H1 (cell line): ENCODE data around the gene CCL22. TPM values are rescaled to one million over a fixed set of nuclear protein-coding genes. Genes with fewer than 3 reads are reported as not detected.

ENCODE experiments used
- CTCF ChIA-PET: fragments of 300-600 bp; sonication (Branson Sonifier 250); formaldehyde crosslinking; loops from one replicate; lab custom pipeline; 2021; ENCODE audit not compliant: partially characterized antibody; lab: Charles Lee
- POLR2A ChIA-PET: fragments of 300-600 bp; sonication (Branson Sonifier 250); formaldehyde crosslinking; loops from one replicate; lab custom pipeline; 2021; ENCODE audit warnings: inconsistent platforms; ENCODE audit not compliant: partially characterized antibody; lab: Charles Lee
- DNase-seq, 2 experiments: peaks; one replicate each; pipeline versions ENCODE4 v3.0.0 to v3.0.0-alpha.2; 2010 to 2022; ENCODE audit warnings: low spot score in 2 of 2, low read depth in 1 of 2, mixed read lengths in 1 of 2
- FAIRE-seq: peaks from 2 replicates; lab custom pipeline; 2011; peaks lifted over from hg19 to GRCh38; lab: Jason Lieb, UNC
- H2AFZ ChIP-seq: 2 replicates; pipeline ENCODE4 v1.8.1; 2012; ENCODE audit warnings: low read length, inconsistent platforms
- H2AK5ac ChIP-seq: 2 replicates; pipeline ENCODE4 v1.6.1; 2013; ENCODE audit warnings: low read depth, low read length
- H2BK120ac ChIP-seq: replicated peaks from 2 replicates; pipeline ENCODE3; 2013; ENCODE audit warnings: low read depth, low read length, inconsistent platforms
- H2BK12ac ChIP-seq: 2 replicates; pipeline ENCODE4 v1.6.1; 2013; ENCODE audit warnings: low read depth, low read length
- H2BK15ac ChIP-seq: 2 replicates; pipeline ENCODE4 v1.6.1; 2013; ENCODE audit warnings: low read length
- H2BK20ac ChIP-seq: 2 replicates; pipeline ENCODE4 v1.6.1; 2013; ENCODE audit warnings: low read length
- H2BK5ac ChIP-seq: 2 replicates; pipeline ENCODE4 v1.6.1; 2013; ENCODE audit warnings: low read depth, low read length
- H3K14ac ChIP-seq: 2 replicates; pipeline ENCODE4 v1.6.1; 2013; ENCODE audit warnings: inconsistent platforms; ENCODE audit not compliant: insufficient read length
- H3K18ac ChIP-seq: 2 replicates; pipeline ENCODE4 v1.6.1; 2013; ENCODE audit warnings: low read length; ENCODE audit errors: extremely low read depth
- H3K23ac ChIP-seq: 2 replicates; pipeline ENCODE4 v1.6.1; 2013; ENCODE audit warnings: inconsistent platforms; ENCODE audit not compliant: insufficient read length
- H3K23me2 ChIP-seq: 2 replicates; pipeline ENCODE4 v1.6.1; 2013; ENCODE audit warnings: low read depth, low read length
- H3K27ac ChIP-seq: 2 replicates; pipeline ENCODE4 v1.6.1; 2011; ENCODE audit warnings: low read depth, low read length, inconsistent platforms
- H3K27me3 ChIP-seq, 4 experiments: replicated peaks in 1 of 4; 1 replicate in 1 of 4; 2 replicates in 3 of 4; pipeline versions ENCODE4 v1.6.1 to v1.8.1; 2011 to 2013; ENCODE audit warnings: low read length in 3 of 4, mild to moderate bottlenecking in 3 of 4, inconsistent platforms in 2 of 4, mixed read lengths in 2 of 4, moderate library complexity in 1 of 4; ENCODE audit not compliant: control insufficient read depth in 3 of 4, insufficient read depth in 3 of 4; ENCODE audit errors: extremely low read depth in 1 of 4
- H3K36me3 ChIP-seq, 4 experiments: 2 replicates each; pipeline versions ENCODE4 v1.6.1 to v1.8.1; 2011 to 2013; ENCODE audit warnings: mild to moderate bottlenecking in 4 of 4, low read length in 3 of 4, moderate library complexity in 2 of 4, control low read depth in 1 of 4, inconsistent platforms in 1 of 4; ENCODE audit not compliant: insufficient read depth in 4 of 4, control insufficient read depth in 2 of 4
- H3K4ac ChIP-seq: replicated peaks from 2 replicates; pipeline ENCODE3; 2013; ENCODE audit warnings: low read length, low read depth, mixed read lengths, inconsistent platforms; ENCODE audit not compliant: insufficient read length
- H3K4me1 ChIP-seq, 4 experiments: replicated peaks in 1 of 4; 1 replicate in 1 of 4; 2 replicates in 3 of 4; pipeline versions ENCODE4 v1.6.1 to v1.8.1; 2011 to 2013; ENCODE audit warnings: low read length in 3 of 4, inconsistent platforms in 2 of 4, mixed read lengths in 1 of 4; ENCODE audit not compliant: insufficient read depth in 4 of 4, control insufficient read depth in 3 of 4
- H3K4me2 ChIP-seq, 2 experiments: 2 replicates each; pipeline versions ENCODE4 v1.6.1 to v1.8.1; 2011 to 2013; ENCODE audit warnings: low read depth in 2 of 2, low read length in 2 of 2, control low read depth in 1 of 2, inconsistent platforms in 1 of 2, mild to moderate bottlenecking in 1 of 2; ENCODE audit not compliant: insufficient read depth in 1 of 2
- H3K4me3 ChIP-seq, 4 experiments: fragments of 200-600, 300-600 bp in 1 of 4; sonication (generic), shearing (Covaris generic), sonication (Bioruptor Twin) in 1 of 4; 2 replicates each; pipeline versions ENCODE4 v1.5.1 to v1.8.1; 2011 to 2016; ENCODE audit warnings: low read length in 4 of 4, low read depth in 3 of 4, control low read depth in 2 of 4, inconsistent platforms in 2 of 4, mild to moderate bottlenecking in 2 of 4, mixed read lengths in 1 of 4, moderate library complexity in 1 of 4; ENCODE audit not compliant: insufficient read depth in 2 of 4; ENCODE audit errors: extremely low read depth in 1 of 4
- H3K56ac ChIP-seq: replicated peaks from 2 replicates; pipeline ENCODE3; 2013; ENCODE audit warnings: low read depth, mild to moderate bottlenecking, mixed read lengths, low read length, inconsistent platforms; ENCODE audit not compliant: insufficient read length
- H3K79me1 ChIP-seq: 2 replicates; pipeline ENCODE4 v1.6.1; 2013; ENCODE audit warnings: low read depth, low read length, control low read depth
- H3K79me2 ChIP-seq, 2 experiments: 2 replicates each; pipeline versions ENCODE4 v1.6.1 to v1.8.1; 2012 to 2013; ENCODE audit warnings: low read length in 2 of 2, mild to moderate bottlenecking in 2 of 2, inconsistent platforms in 1 of 2; ENCODE audit not compliant: insufficient read depth in 2 of 2, control insufficient read depth in 1 of 2
- H3K9ac ChIP-seq, 4 experiments: replicated peaks in 1 of 4; 1 replicate in 1 of 4; 2 replicates in 3 of 4; pipeline versions ENCODE4 v1.6.1 to v1.8.1; 2011 to 2013; ENCODE audit warnings: low read depth in 3 of 4, low read length in 3 of 4, control low read depth in 2 of 4, mild to moderate bottlenecking in 2 of 4, moderate library complexity in 2 of 4, inconsistent platforms in 1 of 4; ENCODE audit errors: extremely low read depth in 1 of 4
- H3K9me3 ChIP-seq, 2 experiments: 2 replicates each; pipeline versions ENCODE4 v1.6.1 to v1.8.1; 2012 to 2013; ENCODE audit warnings: mild to moderate bottlenecking in 2 of 2, moderate library complexity in 2 of 2, control low read depth in 1 of 2, inconsistent platforms in 1 of 2, low read depth in 1 of 2, low read length in 1 of 2, mixed read lengths in 1 of 2; ENCODE audit not compliant: insufficient read depth in 2 of 2
- H4K20me1 ChIP-seq, 2 experiments: replicated peaks in 1 of 2; 2 replicates each; pipeline versions ENCODE3 to v1.8.1; 2011 to 2013; ENCODE audit warnings: inconsistent platforms in 2 of 2, low read length in 2 of 2, mild to moderate bottlenecking in 1 of 2; ENCODE audit not compliant: insufficient read depth in 2 of 2, control insufficient read depth in 1 of 2
- H4K5ac ChIP-seq: 2 replicates; pipeline ENCODE4 v1.6.1; 2013; ENCODE audit warnings: low read length, low read depth, mixed read lengths, inconsistent platforms; ENCODE audit not compliant: insufficient read length
- H4K8ac ChIP-seq: 2 replicates; pipeline ENCODE4 v1.8.0; 2013; ENCODE audit warnings: mild to moderate bottlenecking, moderate library complexity, low read length, inconsistent platforms; ENCODE audit not compliant: insufficient read depth; ENCODE audit errors: extremely low read depth
- H4K91ac ChIP-seq: replicated peaks from 2 replicates; pipeline ENCODE3; 2013; ENCODE audit warnings: low read length, mixed read lengths, inconsistent platforms; ENCODE audit not compliant: insufficient read length
- BCL11A ChIP-seq, 2 experiments: IDR thresholded peaks; one replicate each; pipeline ENCODE4 v1.6.1; 2011; ENCODE audit warnings: low read depth in 2 of 2, low read length in 2 of 2, mild to moderate bottlenecking in 2 of 2
- CEBPB ChIP-seq: IDR thresholded peaks from 2 replicates; pipeline ENCODE4 v1.6.1; 2012; ENCODE audit warnings: low read depth, low read length
- CHD1 ChIP-seq: IDR thresholded peaks from 2 replicates; pipeline ENCODE4 v1.6.1; 2012; ENCODE audit warnings: low read depth, low read length, improper control_type of control experiment
- CREB1 ChIP-seq: IDR thresholded peaks from 2 replicates; pipeline ENCODE4 v1.6.1; 2012; ENCODE audit warnings: inconsistent platforms
- FOSL1 ChIP-seq: IDR thresholded peaks from 2 replicates; pipeline ENCODE4 v1.6.1; 2011; ENCODE audit warnings: mild to moderate bottlenecking, low read depth, low read length, moderate library complexity; ENCODE audit not compliant: insufficient read depth
- KDM1A ChIP-seq: fragments of 200-600, 300-600 bp; sonication (generic); IDR thresholded peaks from 2 replicates; pipeline ENCODE4 v1.7.1; 2016; ENCODE audit warnings: mild to moderate bottlenecking, low read length, borderline replicate concordance
- MAFK ChIP-seq: IDR thresholded peaks from 2 replicates; pipeline ENCODE4 v1.6.1; 2012; ENCODE audit warnings: low read depth, mild to moderate bottlenecking, improper control_type of control experiment, low read length
- POU5F1 ChIP-seq: IDR thresholded peaks from 2 replicates; pipeline ENCODE4 v1.6.1; 2011; ENCODE audit warnings: low read depth, mild to moderate bottlenecking, low read length, moderate library complexity
- RNF2 ChIP-seq: fragments of 200-900, 300-1000 bp; sonication (generic); IDR thresholded peaks from 2 replicates; pipeline ENCODE4 v1.7.1; 2016; ENCODE audit warnings: borderline replicate concordance, low read depth, mild to moderate bottlenecking, antibody characterized with exemption, low read length; ENCODE audit not compliant: poor library complexity, severe bottlenecking; ENCODE audit errors: missing control alignments
- SAP30 ChIP-seq: fragments of 300-600 bp; sonication (generic); IDR thresholded peaks from 2 replicates; pipeline ENCODE4 v1.7.1; 2012; ENCODE audit warnings: low read length, moderate library complexity, mild to moderate bottlenecking, inconsistent platforms; ENCODE audit not compliant: insufficient read depth, insufficient replicate concordance
- SIX5 ChIP-seq: IDR thresholded peaks from 2 replicates; pipeline ENCODE4 v1.6.1; 2011; ENCODE audit warnings: mild to moderate bottlenecking, low read depth, low read length
- SUZ12 ChIP-seq: fragments of 200-600 bp; sonication (generic); IDR thresholded peaks from 2 replicates; pipeline ENCODE4 v1.6.1; 2012; ENCODE audit warnings: mild to moderate bottlenecking, inconsistent platforms, low read length, moderate library complexity, mixed read lengths
- WGBS, 2 experiments: shearing (Covaris generic) in 1 of 2; methylation state at CpG; one replicate each; pipeline versions ENCODE4 v1.1.6 to v1.1.7; 2013 to 2015; ENCODE audit warnings: low lambda C conversion rate in 2 of 2, mixed read lengths in 2 of 2, inconsistent platforms in 1 of 2, low coverage in 1 of 2, missing lambda C conversion rate in 1 of 2; ENCODE audit not compliant: insufficient replicate concordance in 2 of 2, insufficient coverage in 1 of 2, insufficient read length in 1 of 2; ENCODE audit errors: extremely low coverage in 1 of 2, missing lambda C conversion rate in 1 of 2; 5-methylcytosine and 5-hydroxymethylcytosine counted together
- polyA plus RNA-seq, 7 experiments: library from polyadenylated mRNA; depleted of rRNA in 3 of 7; stranded (reverse) in 5 of 7; unstranded in 2 of 7; fragments of >200 nt in 5 of 7; fragments of 200-250 nt in 2 of 7; gene quantifications; 1 replicate in 5 of 7; 2 replicates in 1 of 7; 4 replicates in 1 of 7; pipeline versions ENCODE4 v1.2.1 to v1.2.3, GENCODE V29; 2011 to 2013; ENCODE audit warnings: missing spikeins in 2 of 7, mixed read lengths in 2 of 7
- total RNA-seq: library from RNA; stranded (reverse); fragmentation: NEBNext Ultra II Directional; extraction: Animal tissue kit (Norgen Biotek cat#: 25700); gene quantifications from 2 replicates; pipeline ENCODE4 v1.2.1, GENCODE V29; 2021

The CCL22 gene
- total and polyA plus RNA-seq, 2 of the 8 experiments (the other 6 are each of a cell fraction or from before 2014, with no cell fraction given): not detected

- no peak overlapping the region for H2BK5ac ChIP-seq
- H2AFZ ChIP-seq: no peak overlapping the region
- no peak overlapping the region for H3K14ac ChIP-seq
- no peak overlapping the region for H2BK120ac ChIP-seq
- H3K4me1 ChIP-seq: no peaks in the 10 kb centered on the region
- no peak overlapping the region for H4K8ac ChIP-seq
- no peak overlapping the region for H2BK12ac ChIP-seq
- H3K36me3 ChIP-seq: no peaks in the 10 kb centered on the region
- H4K91ac ChIP-seq: no peak overlapping the region
- no peak for TF ChIP-seq KDM1A
- no peak for TF ChIP-seq CREB1
- TF ChIP-seq POU5F1: no peak
- no peak for TF ChIP-seq CHD1
- no peak for TF ChIP-seq MAFK
- TF ChIP-seq SIX5: no peak
- TF ChIP-seq RNF2: no peak
- no peak for TF ChIP-seq FOSL1
- no peak for TF ChIP-seq SUZ12
- no peak for TF ChIP-seq SAP30
- no peak for TF ChIP-seq BCL11A (IDR thresholded peaks at IDR 0.05; ENCODE audit: low read depth in 2 of 2, low read length in 2 of 2)
- TF ChIP-seq CEBPB: no peak
- FAIRE-seq: no peak
- H4K20me1 ChIP-seq: no peaks in the 10 kb centered on the region
- H3K23me2 ChIP-seq: no peaks in the 10 kb centered on the region
- no peak overlapping the region for H3K4me2 ChIP-seq
- no peak overlapping the region for H3K9ac ChIP-seq
- DNase-seq: no peak
- no peak overlapping the region for H3K4ac ChIP-seq
- no peak overlapping the region for H3K27ac ChIP-seq
- H2AK5ac ChIP-seq: no peak overlapping the region
- no peaks in the 10 kb centered on the region for H3K79me1 ChIP-seq
- H4K5ac ChIP-seq: no peak overlapping the region
- peaks cover 0 to 4% of the 10 kb centered on the region in 2 experiments; a peak in 1 of 4 replicates for H3K9me3 ChIP-seq
- ChIA-PET POLR2A (no interaction called here), CTCF (no interaction called here)
- no peak overlapping the region for H2BK20ac ChIP-seq
- H3K27me3 ChIP-seq: no peaks in the 10 kb centered on the region
- 85% methylated on average over 2 of the region's 2 CpGs; no CpG with 5 or more reads in 1 of the 2 experiments for WGBS, 2 experiments
- H3K56ac ChIP-seq: no peak overlapping the region
- no peak overlapping the region for H3K18ac ChIP-seq
- no peaks in the 10 kb centered on the region for H3K79me2 ChIP-seq
- no peak overlapping the region for H3K23ac ChIP-seq
- no peak overlapping the region for H3K4me3 ChIP-seq
- no peak overlapping the region for H2BK15ac ChIP-seq
Measured at GRCh38 chr16:57324749-57325148, 33.8 kb upstream of the CCL22 start.
